Measurements from ENCODE around the gene CLRN1. TPM values are rescaled to one million over a fixed set of nuclear protein-coding genes. Genes with fewer than 3 reads are reported as not detected.

CLRN1 gene
- total and polyA plus RNA-seq, 2 donors (not counting 1 experiment from before 2014, with no cell fraction given) = not detected

DNA sequence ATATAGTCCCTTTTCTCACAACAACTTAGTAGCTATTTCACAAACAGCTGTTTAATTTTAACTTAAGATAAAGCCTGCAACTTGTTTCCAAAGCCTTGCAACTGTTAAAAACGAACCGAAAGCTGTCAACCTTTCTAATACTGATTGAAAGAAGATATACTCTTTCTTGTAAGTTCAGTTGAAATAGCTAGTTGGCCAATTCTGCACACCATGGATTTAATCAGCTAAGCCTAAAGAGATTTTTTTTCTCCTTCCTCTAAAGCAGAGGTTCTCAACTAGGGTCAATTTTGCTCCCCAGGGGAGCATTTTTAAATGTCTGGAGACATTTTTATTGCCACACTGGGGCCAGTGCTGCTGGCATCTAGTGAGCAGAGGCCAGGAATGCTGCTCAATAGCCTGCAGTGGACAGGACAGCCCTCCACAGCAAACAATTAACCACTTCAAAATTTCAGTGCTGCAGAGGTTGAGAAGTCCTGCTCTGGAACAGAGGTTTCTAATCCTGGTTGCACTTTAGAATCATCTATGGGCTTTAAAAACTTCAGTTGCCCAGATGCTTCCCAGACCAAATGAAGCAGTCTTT, 93.4 kb downstream of the CLRN1 start:
- Histone ChIP-seq H3K27ac (ENCODE audit: insufficient read depth, low read length) (no peak overlapping the region), H3K4me1 (ENCODE audit: control insufficient read depth, extremely low read depth, insufficient read depth, low read length) (no peaks in the 10 kb centered on the region), H3K9me3 (ENCODE audit: control insufficient read depth, insufficient read depth, low read depth, low read length) (no peaks in the 10 kb centered on the region), H3K4me2 (ENCODE audit: extremely low read depth, insufficient read depth, low read length) (no peak overlapping the region), H3K79me2 (ENCODE audit: control insufficient read depth, insufficient read depth, low read length) (no peaks in the 10 kb centered on the region), H2AFZ (ENCODE audit: low read length) (no peak overlapping the region), H3K27me3 (ENCODE audit: control insufficient read depth, insufficient read depth, low read length) (peaks cover 4% of the 10 kb centered on the region), H3K4me3 (replicated peaks in 1 of 4; ENCODE audit: control extremely low read depth in 1 of 4, insufficient read depth in 1 of 4, low read depth in 3 of 4, low read length in 4 of 4) (no peak overlapping the region), H3K36me3 (ENCODE audit: control insufficient read depth, insufficient read depth, low read length) (no peaks in the 10 kb centered on the region), H4K20me1 (ENCODE audit: control insufficient read depth, extremely low read depth, insufficient read depth, low read length) (no peaks in the 10 kb centered on the region), H3K9ac (ENCODE audit: insufficient read depth, low read length) (no peak overlapping the region)
- no peak for DNase-seq (ENCODE audit: low read depth in 2 of 2)
- TF ChIP-seq, protein P1, sequence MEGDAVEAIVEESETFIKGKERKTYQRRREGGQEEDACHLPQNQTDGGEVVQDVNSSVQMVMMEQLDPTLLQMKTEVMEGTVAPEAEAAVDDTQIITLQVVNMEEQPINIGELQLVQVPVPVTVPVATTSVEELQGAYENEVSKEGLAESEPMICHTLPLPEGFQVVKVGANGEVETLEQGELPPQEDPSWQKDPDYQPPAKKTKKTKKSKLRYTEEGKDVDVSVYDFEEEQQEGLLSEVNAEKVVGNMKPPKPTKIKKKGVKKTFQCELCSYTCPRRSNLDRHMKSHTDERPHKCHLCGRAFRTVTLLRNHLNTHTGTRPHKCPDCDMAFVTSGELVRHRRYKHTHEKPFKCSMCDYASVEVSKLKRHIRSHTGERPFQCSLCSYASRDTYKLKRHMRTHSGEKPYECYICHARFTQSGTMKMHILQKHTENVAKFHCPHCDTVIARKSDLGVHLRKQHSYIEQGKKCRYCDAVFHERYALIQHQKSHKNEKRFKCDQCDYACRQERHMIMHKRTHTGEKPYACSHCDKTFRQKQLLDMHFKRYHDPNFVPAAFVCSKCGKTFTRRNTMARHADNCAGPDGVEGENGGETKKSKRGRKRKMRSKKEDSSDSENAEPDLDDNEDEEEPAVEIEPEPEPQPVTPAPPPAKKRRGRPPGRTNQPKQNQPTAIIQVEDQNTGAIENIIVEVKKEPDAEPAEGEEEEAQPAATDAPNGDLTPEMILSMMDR (conservative IDR thresholded peaks at IDR 0.05 in 1 of 2, IDR thresholded peaks at IDR 0.05 in 1 of 2; ENCODE audit: low read depth in 1 of 2, low read length in 2 of 2) = no peak
- no peak for TF ChIP-seq EZH2 (IDR thresholded peaks at IDR 0.05; ENCODE audit: low read length, missing control alignments)

DNA sequence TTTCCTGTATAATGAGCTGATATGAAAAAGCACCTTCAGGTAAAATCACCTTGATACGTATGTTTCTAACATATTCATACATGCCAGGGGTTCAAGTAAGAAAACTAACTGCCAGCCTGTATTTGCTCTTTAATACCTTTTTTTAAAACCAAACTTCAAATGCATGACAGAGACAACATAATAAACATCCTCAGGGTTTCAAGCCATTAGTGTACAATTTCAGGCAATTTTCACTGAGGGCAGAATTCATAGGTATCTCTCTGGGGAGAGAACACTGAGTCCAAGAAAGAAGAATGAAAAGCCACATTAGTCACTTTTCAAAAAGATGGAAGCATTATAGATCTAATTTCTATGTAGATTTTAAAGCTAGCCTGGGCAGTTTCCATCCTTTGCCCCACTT, 94.2 kb downstream of the CLRN1 start:
- no peaks in the 10 kb centered on the region for H3K36me3 ChIP-seq (ENCODE audit: control insufficient read depth, insufficient read depth, low read length)
- H3K27me3 ChIP-seq (ENCODE audit: control insufficient read depth, insufficient read depth, low read length) = peaks cover 2% of the 10 kb centered on the region
- H3K4me3 ChIP-seq (replicated peaks in 1 of 4; ENCODE audit: control extremely low read depth in 1 of 4, insufficient read depth in 1 of 4, low read depth in 3 of 4, low read length in 4 of 4) = no peak overlapping the region
- H2AFZ ChIP-seq (ENCODE audit: low read length) = no peak overlapping the region
- no peaks in the 10 kb centered on the region for H3K4me1 ChIP-seq (ENCODE audit: control insufficient read depth, extremely low read depth, insufficient read depth, low read length)
- TF ChIP-seq, protein P1 (conservative IDR thresholded peaks at IDR 0.05 in 1 of 2, IDR thresholded peaks at IDR 0.05 in 1 of 2; ENCODE audit: low read depth in 1 of 2, low read length in 2 of 2) = no peak
- no peak for TF ChIP-seq EZH2 (IDR thresholded peaks at IDR 0.05; ENCODE audit: low read length, missing control alignments)
- H3K9ac ChIP-seq (ENCODE audit: insufficient read depth, low read length) = no peak overlapping the region
- H4K20me1 ChIP-seq (ENCODE audit: control insufficient read depth, extremely low read depth, insufficient read depth, low read length) = no peaks in the 10 kb centered on the region
- no peak overlapping the region for H3K27ac ChIP-seq (ENCODE audit: insufficient read depth, low read length)
- H3K4me2 ChIP-seq (ENCODE audit: extremely low read depth, insufficient read depth, low read length) = no peak overlapping the region
- no peaks in the 10 kb centered on the region for H3K9me3 ChIP-seq (ENCODE audit: control insufficient read depth, insufficient read depth, low read depth, low read length)
- no peaks in the 10 kb centered on the region for H3K79me2 ChIP-seq (ENCODE audit: control insufficient read depth, insufficient read depth, low read length)
- DNase-seq (ENCODE audit: low read depth in 2 of 2) = no peak

DNA sequence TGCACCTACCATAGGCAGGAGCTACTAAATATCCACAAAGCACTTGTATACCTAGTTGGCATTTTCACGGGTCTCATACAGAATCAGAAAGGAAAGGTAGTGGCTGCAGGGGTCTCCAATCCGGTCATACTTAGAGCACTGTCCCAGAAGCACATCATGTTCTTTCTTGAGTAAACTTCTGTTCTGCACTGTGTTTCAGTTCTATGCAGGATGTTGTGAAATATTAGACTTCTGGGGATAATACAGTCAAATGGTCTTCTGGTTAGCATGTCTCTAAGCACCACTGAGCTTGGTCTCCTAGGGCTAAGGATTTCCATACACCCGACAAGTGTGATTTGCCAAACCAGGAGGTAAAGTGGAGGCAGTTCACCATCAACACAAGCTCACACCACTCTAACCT, 95.2 kb downstream of the CLRN1 start:
- Histone ChIP-seq H3K79me2 (ENCODE audit: control insufficient read depth, insufficient read depth, low read length) (no peaks in the 10 kb centered on the region), H3K27ac (ENCODE audit: insufficient read depth, low read length) (no peak overlapping the region), H3K4me3 (replicated peaks in 1 of 4; ENCODE audit: control extremely low read depth in 1 of 4, insufficient read depth in 1 of 4, low read depth in 3 of 4, low read length in 4 of 4) (no peak overlapping the region), H3K27me3 (ENCODE audit: control insufficient read depth, insufficient read depth, low read length) (peaks cover 2% of the 10 kb centered on the region), H2AFZ (ENCODE audit: low read length) (no peak overlapping the region), H4K20me1 (ENCODE audit: control insufficient read depth, extremely low read depth, insufficient read depth, low read length) (no peaks in the 10 kb centered on the region), H3K4me1 (ENCODE audit: control insufficient read depth, extremely low read depth, insufficient read depth, low read length) (no peaks in the 10 kb centered on the region), H3K9me3 (ENCODE audit: control insufficient read depth, insufficient read depth, low read depth, low read length) (no peaks in the 10 kb centered on the region), H3K4me2 (ENCODE audit: extremely low read depth, insufficient read depth, low read length) (no peak overlapping the region), H3K36me3 (ENCODE audit: control insufficient read depth, insufficient read depth, low read length) (no peaks in the 10 kb centered on the region), H3K9ac (ENCODE audit: insufficient read depth, low read length) (no peak overlapping the region)
- TF ChIP-seq, protein P1 (conservative IDR thresholded peaks at IDR 0.05 in 1 of 2, IDR thresholded peaks at IDR 0.05 in 1 of 2; ENCODE audit: low read depth in 1 of 2, low read length in 2 of 2) = no peak
- no peak for TF ChIP-seq EZH2 (IDR thresholded peaks at IDR 0.05; ENCODE audit: low read length, missing control alignments)
- DNase-seq (ENCODE audit: low read depth in 2 of 2) = no peak

Measured in fibroblast of lung (primary cell).